Measurements from ENCODE around the gene MBP. TPM values are rescaled to one million over a fixed set of nuclear protein-coding genes. Genes with fewer than 3 reads are reported as not detected.
"Not testable (repeated sequence)": the region's sequence is repeated elsewhere in the genome, so short reads cannot be mapped to it uniquely, and the experiment has no call there.

MBP gene
- total and polyA plus RNA-seq, 2 donors (not counting 1 experiment from before 2014, with no cell fraction given): 2.3 to 3.6 TPM

DNA sequence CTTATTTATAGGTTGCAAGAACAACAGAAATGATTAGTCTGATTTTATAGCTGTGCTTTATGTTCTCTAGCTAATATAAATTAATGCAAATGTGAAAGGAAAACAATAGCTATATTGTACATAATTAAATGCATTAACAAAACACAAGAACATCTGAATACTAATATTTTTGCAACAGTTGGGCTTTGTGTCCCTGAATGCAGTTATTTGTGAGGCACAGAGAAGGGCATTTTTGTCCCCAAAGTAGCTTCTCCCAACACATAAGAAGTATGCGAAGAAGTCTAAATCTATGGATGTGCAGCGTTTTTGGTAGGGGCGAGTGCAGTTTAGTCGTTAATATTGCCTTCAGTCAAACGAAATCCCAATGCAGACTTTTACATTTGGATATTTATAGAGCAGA is 110.0 kb downstream of the MBP start:
- Histone ChIP-seq H3K36me3 (ENCODE audit: control insufficient read depth, insufficient read depth, low read length) (no peaks in the 10 kb centered on the region), H3K27ac (ENCODE audit: insufficient read depth, low read length) (no peak overlapping the region), H3K79me2 (ENCODE audit: control insufficient read depth, insufficient read depth, low read length) (no peaks in the 10 kb centered on the region), H3K9me3 (ENCODE audit: control insufficient read depth, insufficient read depth, low read depth, low read length) (no peaks in the 10 kb centered on the region), H4K20me1 (ENCODE audit: control insufficient read depth, extremely low read depth, insufficient read depth, low read length) (no peaks in the 10 kb centered on the region), H3K9ac (ENCODE audit: insufficient read depth, low read length) (no peak overlapping the region), H2AFZ (ENCODE audit: low read length) (no peak overlapping the region), H3K4me1 (ENCODE audit: control insufficient read depth, extremely low read depth, insufficient read depth, low read length) (no peaks in the 10 kb centered on the region), H3K4me3 (replicated peaks in 1 of 4; ENCODE audit: control extremely low read depth in 1 of 4, insufficient read depth in 1 of 4, low read depth in 3 of 4, low read length in 4 of 4) (no peak overlapping the region), H3K27me3 (ENCODE audit: control insufficient read depth, insufficient read depth, low read length) (no peaks in the 10 kb centered on the region), H3K4me2 (ENCODE audit: extremely low read depth, insufficient read depth, low read length) (no peak overlapping the region)
- DNase-seq (ENCODE audit: low read depth in 2 of 2): no peak
- no peak for TF ChIP-seq EZH2 (IDR thresholded peaks at IDR 0.05; ENCODE audit: low read length, missing control alignments)
- TF ChIP-seq CTCF (conservative IDR thresholded peaks at IDR 0.05 in 1 of 2, IDR thresholded peaks at IDR 0.05 in 1 of 2; ENCODE audit: low read depth in 1 of 2, low read length in 2 of 2): no peak

DNA sequence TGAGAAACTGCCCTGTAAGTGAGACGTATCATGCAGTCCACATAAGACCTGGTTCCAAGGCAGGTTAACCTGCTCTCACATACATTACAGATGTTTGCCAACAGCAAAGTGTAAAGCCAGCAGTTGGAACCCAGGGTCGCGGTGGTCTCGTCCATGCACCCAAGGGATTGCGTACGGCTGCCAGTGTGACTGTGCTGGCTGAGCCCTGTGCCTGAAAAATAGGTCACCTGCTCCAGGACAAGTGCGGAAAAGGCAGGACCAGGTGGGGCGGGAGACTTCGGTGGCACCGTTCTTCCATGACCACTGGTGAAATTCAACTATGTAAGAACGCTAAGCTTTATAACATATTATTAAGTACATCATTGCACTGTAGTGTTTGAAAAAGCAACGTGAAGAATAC is 110.5 kb downstream of the MBP start:
- H3K27ac ChIP-seq (ENCODE audit: insufficient read depth, low read length): no peak overlapping the region
- H3K4me3 ChIP-seq (replicated peaks in 1 of 4; ENCODE audit: control extremely low read depth in 1 of 4, insufficient read depth in 1 of 4, low read depth in 3 of 4, low read length in 4 of 4): no peak overlapping the region
- no peak overlapping the region for H2AFZ ChIP-seq (ENCODE audit: low read length)
- no peaks in the 10 kb centered on the region for H3K36me3 ChIP-seq (ENCODE audit: control insufficient read depth, insufficient read depth, low read length)
- H3K9me3 ChIP-seq (ENCODE audit: control insufficient read depth, insufficient read depth, low read depth, low read length): no peaks in the 10 kb centered on the region
- H3K4me1 ChIP-seq (ENCODE audit: control insufficient read depth, extremely low read depth, insufficient read depth, low read length): no peaks in the 10 kb centered on the region
- no peaks in the 10 kb centered on the region for H3K79me2 ChIP-seq (ENCODE audit: control insufficient read depth, insufficient read depth, low read length)
- DNase-seq (ENCODE audit: low read depth in 2 of 2): no peak
- no peaks in the 10 kb centered on the region for H3K27me3 ChIP-seq (ENCODE audit: control insufficient read depth, insufficient read depth, low read length)
- no peak overlapping the region for H3K9ac ChIP-seq (ENCODE audit: insufficient read depth, low read length)
- no peak for TF ChIP-seq EZH2 (IDR thresholded peaks at IDR 0.05; ENCODE audit: low read length, missing control alignments)
- no peak for TF ChIP-seq CTCF (conservative IDR thresholded peaks at IDR 0.05 in 1 of 2, IDR thresholded peaks at IDR 0.05 in 1 of 2; ENCODE audit: low read depth in 1 of 2, low read length in 2 of 2)
- H4K20me1 ChIP-seq (ENCODE audit: control insufficient read depth, extremely low read depth, insufficient read depth, low read length): no peaks in the 10 kb centered on the region
- H3K4me2 ChIP-seq (ENCODE audit: extremely low read depth, insufficient read depth, low read length): no peak overlapping the region

GRCh38 chr18:77021478-77021877 is 111.1 kb downstream of the MBP start:
- H2AFZ ChIP-seq (ENCODE audit: low read length); H3K9me3 ChIP-seq (ENCODE audit: control insufficient read depth, insufficient read depth, low read depth, low read length); H3K36me3 ChIP-seq (ENCODE audit: control insufficient read depth, insufficient read depth, low read length); H3K4me1 ChIP-seq (ENCODE audit: control insufficient read depth, extremely low read depth, insufficient read depth, low read length); H3K27ac ChIP-seq (ENCODE audit: insufficient read depth, low read length); DNase-seq (ENCODE audit: low read depth in 2 of 2); H3K79me2 ChIP-seq (ENCODE audit: control insufficient read depth, insufficient read depth, low read length); H3K9ac ChIP-seq (ENCODE audit: insufficient read depth, low read length); H3K27me3 ChIP-seq (ENCODE audit: control insufficient read depth, insufficient read depth, low read length); H4K20me1 ChIP-seq (ENCODE audit: control insufficient read depth, extremely low read depth, insufficient read depth, low read length); H3K4me3 ChIP-seq (replicated peaks in 1 of 4; ENCODE audit: control extremely low read depth in 1 of 4, insufficient read depth in 1 of 4, low read depth in 3 of 4, low read length in 4 of 4); H3K4me2 ChIP-seq (ENCODE audit: extremely low read depth, insufficient read depth, low read length): not testable (repeated sequence)
